Adrenal gland (tissue), 12 donors: Measurements from ENCODE around the gene NIPAL1. TPM values are rescaled to one million over a fixed set of nuclear protein-coding genes. Genes with fewer than 3 reads are reported as not detected.

ENCODE experiments used
- DNase-seq, 7 donors: peaks; one replicate each; pipeline ENCODE4 v3.0.0-alpha.2; 2019 to 2020
- H3K27ac ChIP-seq, 5 donors: fragments of 200-600 bp; sonication (generic) in 4 of 5; 1 replicate in 3 of 5; 2 replicates in 2 of 5; pipeline versions ENCODE4 v1.5.1 to v1.8.0; 2016 to 2020; ENCODE audit warnings: mild to moderate bottlenecking in 1 of 5
- H3K27me3 ChIP-seq: fragments of 200-600 bp; 2 replicates; pipeline ENCODE4 v1.8.0; 2021
- H3K36me3 ChIP-seq, 2 donors: fragments of 200-600 bp; replicated peaks in 1 of 2; 1 replicate in 1 of 2; 2 replicates in 1 of 2; pipeline versions ENCODE4 v1.5.1 to v1.8.0; 2018 to 2022
- H3K4me1 ChIP-seq, 2 donors: fragments of 200-600 bp; replicated peaks in 1 of 2; 1 replicate in 1 of 2; 2 replicates in 1 of 2; pipeline versions ENCODE4 v1.5.1 to v1.8.0; 2018 to 2021
- H3K4me3 ChIP-seq, 4 donors: fragments of 200-600 bp; sonication (generic) in 3 of 4; one replicate each; pipeline ENCODE4 v1.5.1; 2016 to 2018
- H3K9me3 ChIP-seq, 3 donors: fragments of 200-600 bp; sonication (generic) in 1 of 3; replicated peaks in 1 of 3; 1 replicate in 2 of 3; 2 replicates in 1 of 3; pipeline versions ENCODE4 v1.5.1 to v1.8.0; 2016 to 2021
- CTCF ChIP-seq, 6 experiments: fragments of 450-650 bp in 4 of 6; fragments of 200-600 bp in 2 of 6; sonication (generic) in 1 of 6; IDR thresholded peaks; 1 replicate in 5 of 6; 2 replicates in 1 of 6; pipeline versions ENCODE4 v1.5.1 to v1.8.0; 2016 to 2021; ENCODE audit warnings: antibody characterized with exemption in 6 of 6, mild to moderate bottlenecking in 2 of 6, moderate library complexity in 1 of 6
- POLR2A ChIP-seq, 2 donors: fragments of 450-650 bp; IDR thresholded peaks; one replicate each; pipeline ENCODE4 v1.6.1; 2017; ENCODE audit warnings: antibody characterized with exemption in 2 of 2, mild to moderate bottlenecking in 2 of 2, moderate library complexity in 1 of 2
- WGBS, 4 donors: extraction: QIAGEN DNeasy Blood & Tissue Kit in 2 of 4; methylation state at CpG; one replicate each; pipeline versions ENCODE4 v1.1.5 to v1.1.7; 2013 to 2017; 5-methylcytosine and 5-hydroxymethylcytosine counted together
- intact Hi-C, 2 donors: fragments of 100-400 bp; cut with DNase I; formaldehyde crosslinking; loops; one replicate each; pipeline versions ENCODE4 v1.14.1 to v1.15.0; 2022 to 2023
- polyA plus RNA-seq, 3 donors: library from polyadenylated mRNA; stranded (reverse); fragments of 200-250 nt in 2 of 3; fragments of 350-450 nt in 1 of 3; fragmentation: Illumina TruSeq in 1 of 3; extraction: RNeasy Lipid Tissue Mini Kit (QIAGEN cat#74804) in 1 of 3; gene quantifications; one replicate each; pipeline ENCODE4 v1.2.3, GENCODE V29; 2013 to 2014
- total RNA-seq, 9 donors: library from RNA; depleted of rRNA in 4 of 9; stranded (reverse); fragments of >200 nt in 4 of 9; fragments of 120-200 nt in 1 of 9; fragmentation: NEBNext Ultra II Directional in 1 of 9; extraction: Animal tissue kit (Norgen Biotek cat#: 25700) in 1 of 9; gene quantifications; one replicate each; pipeline versions ENCODE4 v1.1.0 to v1.2.4, GENCODE V29; 2013 to 2023
- donor health status: healthy with polysubstance abuse.
- donor health status: Bipolar disorder and iron deficiency.
- donor health status: DM: yes; HTN: yes; CAD: no.
- donor health status: DM: no; HTN: no; CAD: no.
- donor health status: DM: no; HTN: no; CAD: no.
- donor health status: DM: yes; HTN: yes; CAD: no.

Gene NIPAL1
- total and polyA plus RNA-seq, 12 donors: 0.03 to 1.5 (median 0.75) TPM; not detected in 1

GRCh38 chr4:48051078-48051477 lies 34.5 kb downstream of the NIPAL1 start:
- H3K9me3 ChIP-seq: no peaks in the 10 kb centered on the region
- WGBS, 4 donors: 57 to 86% (median 80%) methylated on average over 1 of the region's 1 CpG
- no peak for TF ChIP-seq POLR2A (IDR thresholded peaks at IDR 0.05)
- no peak for TF ChIP-seq CTCF (IDR thresholded peaks at IDR 0.05)
- H3K4me3 ChIP-seq: no peak overlapping the region
- no peak for DNase-seq
- intact Hi-C loops: no loop called here
- no peaks in the 10 kb centered on the region for H3K36me3 ChIP-seq
- H3K4me1 ChIP-seq: no peaks in the 10 kb centered on the region
- peaks cover 8% of the 10 kb centered on the region for H3K27me3 ChIP-seq
- H3K27ac ChIP-seq: no peak overlapping the region

GRCh38 chr4:48058617-48059530 lies 42.3 kb downstream of the NIPAL1 start:
- 49 to 60% (median 56%) methylated on average over 5 of the region's 5 CpGs for WGBS, 4 donors
- H3K4me1 ChIP-seq: peaks cover 4 to 5% of the 10 kb centered on the region in 2 donors
- no peak for DNase-seq

GRCh38 chr4:48064349-48064748 lies 47.8 kb downstream of the NIPAL1 start:
- Histone ChIP-seq H3K9me3 (no peaks in the 10 kb centered on the region), H3K36me3 (no peaks in the 10 kb centered on the region), H3K4me3 (no peak overlapping the region), H3K27me3 (no peaks in the 10 kb centered on the region), H3K4me1 (peaks cover 0 to 4% of the 10 kb centered on the region in 2 donors), H3K27ac (no peak overlapping the region)
- intact Hi-C loops: no loop called here
- TF ChIP-seq CTCF (IDR thresholded peaks at IDR 0.05): no peak
- no peak for TF ChIP-seq POLR2A (IDR thresholded peaks at IDR 0.05)
- no peak for DNase-seq
- 82 to 89% (median 86%) methylated on average over 3 of the region's 3 CpGs for WGBS, 4 donors

More at GRCh38 chr4:48058617-48059530, 42.3 kb downstream of the NIPAL1 start:
- Histone ChIP-seq H3K4me3 (no peak overlapping the region), H3K27me3 (no peaks in the 10 kb centered on the region), H3K36me3 (no peaks in the 10 kb centered on the region), H3K9me3 (no peaks in the 10 kb centered on the region), H3K27ac (no peak overlapping the region)
- intact Hi-C loops: no loop called here
- TF ChIP-seq CTCF (IDR thresholded peaks at IDR 0.05) (no peak), POLR2A (IDR thresholded peaks at IDR 0.05) (no peak)

GRCh38 chr4:48065587-48066052 lies 49.0 kb downstream of the NIPAL1 start:
- WGBS, 4 donors: 85 to 94% (median 90%) methylated on average over 1 of the region's 1 CpG
- Histone ChIP-seq H3K27me3 (no peaks in the 10 kb centered on the region), H3K36me3 (no peaks in the 10 kb centered on the region), H3K4me1 (no peaks in the 10 kb centered on the region), H3K27ac (no peak overlapping the region), H3K9me3 (no peaks in the 10 kb centered on the region), H3K4me3 (no peak overlapping the region)
- no peak for TF ChIP-seq POLR2A (IDR thresholded peaks at IDR 0.05)
- no peak for TF ChIP-seq CTCF (IDR thresholded peaks at IDR 0.05)
- no peak for DNase-seq
- intact Hi-C loops: no loop called here
